ENCODE measurements around the gene GBGT1. TPM values are rescaled to one million over a fixed set of nuclear protein-coding genes. Genes with fewer than 3 reads are reported as not detected.

Gene GBGT1
- total and polyA plus RNA-seq, 2 donors (not counting 3 experiments of a cell fraction or from before 2014, with no cell fraction given), result 35.6 to 56.3 TPM

DNA sequence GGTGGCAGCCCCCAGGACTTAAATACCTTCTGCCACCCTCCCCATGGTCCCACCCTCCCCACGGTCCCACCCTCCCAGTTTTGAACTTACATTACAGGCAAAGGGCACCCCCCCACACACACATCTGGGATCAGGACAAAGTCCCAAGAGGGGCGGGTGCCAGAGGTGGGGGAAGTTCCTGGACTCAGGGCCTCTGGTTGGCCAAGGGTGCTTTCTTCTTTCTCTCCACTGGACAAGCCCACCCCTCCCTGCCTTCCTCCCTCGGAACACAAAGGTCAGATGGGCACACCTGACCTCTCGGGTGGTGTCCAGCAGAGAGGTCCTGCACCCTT lies 23.6 kb downstream of the GBGT1 start:
- CTCF ChIA-PET, result no interaction called here
- no peak for DNase-seq (ENCODE audit: low read depth, low spot score)
- H4K20me1 ChIP-seq (replicated peaks; ENCODE audit: control insufficient read depth, extremely low read depth, insufficient read depth, low read length), result no peaks in the 10 kb centered on the region
- H3K9me3 ChIP-seq (replicated peaks; ENCODE audit: control insufficient read depth, insufficient read depth, low read length), result no peaks in the 10 kb centered on the region
- intact Hi-C loops (cut with micrococcal nuclease) (no loop called here), dilution Hi-C loops (cut with MboI; ENCODE audit: extremely low pct_ligation_motif_present, low sequenced_read_pairs) (no loop called here)
- no TSS peak for BruUV-seq (replicated peaks)
- no peak for FAIRE-seq
- TF ChIP-seq EZH2 (IDR thresholded peaks at IDR 0.05; ENCODE audit: borderline replicate concordance, low read depth, low read length, severe bottlenecking) (no peak), FOS (IDR thresholded peaks at IDR 0.05; ENCODE audit: borderline replicate concordance, insufficient read depth, low read length) (no peak)
- H3K36me3 ChIP-seq (ENCODE audit: control insufficient read depth in 2 of 2, extremely low read depth in 1 of 2, insufficient read depth in 2 of 2, low read length in 2 of 2), result no peaks in the 10 kb centered on the region
- POLR2A ChIA-PET, result no interaction called here
- H3K9ac ChIP-seq (replicated peaks; ENCODE audit: extremely low read depth, insufficient read depth, low read length), result no peak overlapping the region
- H3K4me3 ChIP-seq (replicated peaks in 1 of 3; ENCODE audit: insufficient read depth in 1 of 3, low read depth in 1 of 3, low read length in 3 of 3), result no peak overlapping the region
- H3K27ac ChIP-seq (ENCODE audit: insufficient read depth, low read depth, low read length), result no peak overlapping the region
- H3K9me1 ChIP-seq (replicated peaks; ENCODE audit: control insufficient read depth, extremely low read depth, insufficient read depth, low read length), result no peaks in the 10 kb centered on the region
- H3K27me3 ChIP-seq (ENCODE audit: control insufficient read depth in 2 of 2, insufficient read depth in 2 of 2, low read length in 2 of 2), result no peaks in the 10 kb centered on the region
- peaks cover 18% of the 10 kb centered on the region for H3K4me1 ChIP-seq (ENCODE audit: control insufficient read depth, extremely low read depth, insufficient read depth, low read length)
- H2AFZ ChIP-seq (ENCODE audit: low read depth, low read length), result no peak overlapping the region
- no peak overlapping the region for H3K4me2 ChIP-seq (ENCODE audit: insufficient read depth, low read length)
- H3K79me2 ChIP-seq (ENCODE audit: control insufficient read depth, insufficient read depth, low read length), result peaks cover 2% of the 10 kb centered on the region

DNA sequence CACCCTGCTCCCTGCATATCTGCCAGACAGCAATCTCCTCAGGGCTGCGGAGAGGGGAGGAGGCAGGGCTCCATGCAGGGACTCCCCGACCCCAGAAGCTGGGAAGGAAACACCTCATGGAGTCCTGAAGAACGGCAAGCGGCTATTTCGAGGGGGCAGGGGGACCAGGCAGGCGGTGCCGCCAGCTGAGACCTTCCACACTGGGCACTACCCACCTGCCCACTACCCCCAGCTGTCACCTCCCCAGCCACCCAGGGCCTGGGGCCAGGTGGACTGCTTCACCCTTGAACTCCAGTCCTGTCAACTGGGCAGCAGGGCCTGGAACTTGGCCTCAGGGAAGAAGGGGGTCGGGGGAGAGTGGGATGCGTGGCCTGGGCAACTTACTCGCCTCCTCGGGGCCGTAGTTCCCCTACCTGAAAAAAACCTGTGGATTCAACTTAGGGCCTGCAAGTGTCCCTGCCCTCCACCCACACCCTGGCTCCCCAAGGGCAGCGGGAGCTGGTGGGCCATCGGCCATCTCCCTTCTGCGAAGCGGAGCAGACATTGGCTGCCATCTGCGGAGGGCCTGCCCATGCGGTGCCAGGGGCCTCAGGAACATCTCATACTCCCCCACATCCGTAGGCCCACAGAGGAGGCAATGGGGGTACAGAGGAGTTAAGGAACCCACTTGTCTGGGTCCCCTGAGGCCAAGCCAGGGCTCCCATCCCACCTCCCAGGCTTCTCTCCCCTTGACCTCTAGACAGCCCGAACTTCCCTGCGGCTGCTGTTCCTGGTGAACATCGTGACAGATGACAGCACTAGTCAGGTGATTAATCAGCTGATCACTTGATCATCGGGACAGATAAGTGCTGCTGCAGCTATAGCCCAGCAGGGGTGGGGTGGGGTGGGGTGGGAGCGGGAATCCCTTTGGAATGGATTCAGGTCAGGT lies 24.2 kb downstream of the GBGT1 start:
- ChIA-PET POLR2A (no interaction called here), CTCF (no interaction called here)
- H3K4me2 ChIP-seq (ENCODE audit: insufficient read depth, low read length), result no peak overlapping the region
- no peak for TF ChIP-seq JUN (IDR thresholded peaks at IDR 0.05; ENCODE audit: borderline replicate concordance, insufficient read depth, insufficient read length, low read depth)
- no peak for TF ChIP-seq EZH2 (IDR thresholded peaks at IDR 0.05; ENCODE audit: borderline replicate concordance, low read depth, low read length, severe bottlenecking)
- TF ChIP-seq MAX (IDR thresholded peaks at IDR 0.05; ENCODE audit: insufficient read depth, insufficient read length), result no peak
- TF ChIP-seq, protein P1, sequence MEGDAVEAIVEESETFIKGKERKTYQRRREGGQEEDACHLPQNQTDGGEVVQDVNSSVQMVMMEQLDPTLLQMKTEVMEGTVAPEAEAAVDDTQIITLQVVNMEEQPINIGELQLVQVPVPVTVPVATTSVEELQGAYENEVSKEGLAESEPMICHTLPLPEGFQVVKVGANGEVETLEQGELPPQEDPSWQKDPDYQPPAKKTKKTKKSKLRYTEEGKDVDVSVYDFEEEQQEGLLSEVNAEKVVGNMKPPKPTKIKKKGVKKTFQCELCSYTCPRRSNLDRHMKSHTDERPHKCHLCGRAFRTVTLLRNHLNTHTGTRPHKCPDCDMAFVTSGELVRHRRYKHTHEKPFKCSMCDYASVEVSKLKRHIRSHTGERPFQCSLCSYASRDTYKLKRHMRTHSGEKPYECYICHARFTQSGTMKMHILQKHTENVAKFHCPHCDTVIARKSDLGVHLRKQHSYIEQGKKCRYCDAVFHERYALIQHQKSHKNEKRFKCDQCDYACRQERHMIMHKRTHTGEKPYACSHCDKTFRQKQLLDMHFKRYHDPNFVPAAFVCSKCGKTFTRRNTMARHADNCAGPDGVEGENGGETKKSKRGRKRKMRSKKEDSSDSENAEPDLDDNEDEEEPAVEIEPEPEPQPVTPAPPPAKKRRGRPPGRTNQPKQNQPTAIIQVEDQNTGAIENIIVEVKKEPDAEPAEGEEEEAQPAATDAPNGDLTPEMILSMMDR (IDR thresholded peaks at IDR 0.05; ENCODE audit: extremely low read depth in 1 of 2, insufficient read depth in 1 of 2, low read depth in 1 of 2, low read length in 2 of 2), result no peak
- no peak for TF ChIP-seq POLR2AphosphoS5 (IDR thresholded peaks at IDR 0.05; ENCODE audit: insufficient read depth, low read depth, low read length)
- no peak for TF ChIP-seq FOS (IDR thresholded peaks at IDR 0.05; ENCODE audit: borderline replicate concordance, insufficient read depth, low read length)
- no peak for TF ChIP-seq POLR2A (IDR thresholded peaks at IDR 0.05; ENCODE audit: low read depth, low read length)
- TF ChIP-seq MYC (IDR thresholded peaks at IDR 0.05; ENCODE audit: low read depth, low read length), result no peak
- TF ChIP-seq GATA2 (IDR thresholded peaks at IDR 0.05; ENCODE audit: insufficient read depth, insufficient read length, low read depth, low read length), result no peak
- DNase-seq (ENCODE audit: low read depth, low spot score) (no peak), FAIRE-seq (no peak)
- no peak overlapping the region for H3K4me3 ChIP-seq (replicated peaks in 1 of 3; ENCODE audit: insufficient read depth in 1 of 3, low read depth in 1 of 3, low read length in 3 of 3)
- no TSS peak for BruUV-seq (replicated peaks)
- no peak overlapping the region for H2AFZ ChIP-seq (ENCODE audit: low read depth, low read length)
- no peaks in the 10 kb centered on the region for H3K9me1 ChIP-seq (replicated peaks; ENCODE audit: control insufficient read depth, extremely low read depth, insufficient read depth, low read length)
- H3K27me3 ChIP-seq (ENCODE audit: control insufficient read depth in 2 of 2, insufficient read depth in 2 of 2, low read length in 2 of 2), result no peaks in the 10 kb centered on the region
- H3K27ac ChIP-seq (ENCODE audit: insufficient read depth, low read depth, low read length), result no peak overlapping the region
- dilution Hi-C loops (cut with MboI; ENCODE audit: extremely low pct_ligation_motif_present, low sequenced_read_pairs) (no loop called here), intact Hi-C loops (cut with micrococcal nuclease) (no loop called here)
- H3K9me3 ChIP-seq (replicated peaks; ENCODE audit: control insufficient read depth, insufficient read depth, low read length), result no peaks in the 10 kb centered on the region
- H4K20me1 ChIP-seq (replicated peaks; ENCODE audit: control insufficient read depth, extremely low read depth, insufficient read depth, low read length), result no peaks in the 10 kb centered on the region
- H3K36me3 ChIP-seq (ENCODE audit: control insufficient read depth in 2 of 2, extremely low read depth in 1 of 2, insufficient read depth in 2 of 2, low read length in 2 of 2), result no peaks in the 10 kb centered on the region
- peaks cover 20% of the 10 kb centered on the region for H3K4me1 ChIP-seq (ENCODE audit: control insufficient read depth, extremely low read depth, insufficient read depth, low read length)
- peaks cover 2% of the 10 kb centered on the region for H3K79me2 ChIP-seq (ENCODE audit: control insufficient read depth, insufficient read depth, low read length)
- H3K9ac ChIP-seq (replicated peaks; ENCODE audit: extremely low read depth, insufficient read depth, low read length), result no peak overlapping the region

Data from endothelial cell of umbilical vein (primary cell).